ENCODE measurements around the gene SCYGR2. TPM values are rescaled to one million over a fixed set of nuclear protein-coding genes. Genes with fewer than 3 reads are reported as not detected.

Gene SCYGR2
- total RNA-seq, 1 donor from 2014 or later = not detected

- H3K27me3 Mint-ChIP-seq (ENCODE audit: unreplicated experiment) = no peaks in the 10 kb centered on the region
- H3K9me3 Mint-ChIP-seq (ENCODE audit: unreplicated experiment) = no peaks in the 10 kb centered on the region
- DNase-seq (ENCODE audit: extremely low spot score, unreplicated experiment) = no peak
- peaks cover 3% of the 10 kb centered on the region for H3K4me1 Mint-ChIP-seq (ENCODE audit: unreplicated experiment)
- no peak overlapping the region for H3K4me3 Mint-ChIP-seq (ENCODE audit: unreplicated experiment)
- no peaks in the 10 kb centered on the region for H3K36me3 Mint-ChIP-seq (ENCODE audit: unreplicated experiment)
- H3K27ac Mint-ChIP-seq (ENCODE audit: unreplicated experiment) = no peak overlapping the region
- TF ChIP-seq CTCF (IDR thresholded peaks at IDR 0.05) = no peak
Measured at GRCh38 chr2:227623226-227623625, 24.5 kb downstream of the SCYGR2 start.

GRCh38 chr2:227625420-227625819 is 26.7 kb downstream of the SCYGR2 start:
- Mint-ChIP-seq H3K9me3 (ENCODE audit: unreplicated experiment) (no peaks in the 10 kb centered on the region), H3K4me1 (ENCODE audit: unreplicated experiment) (peaks cover 3% of the 10 kb centered on the region), H3K27me3 (ENCODE audit: unreplicated experiment) (peaks cover 9% of the 10 kb centered on the region), H3K27ac (ENCODE audit: unreplicated experiment) (no peak overlapping the region), H3K36me3 (ENCODE audit: unreplicated experiment) (no peaks in the 10 kb centered on the region), H3K4me3 (ENCODE audit: unreplicated experiment) (no peak overlapping the region)
- DNase-seq (ENCODE audit: extremely low spot score, unreplicated experiment) = no peak
- TF ChIP-seq CTCF (IDR thresholded peaks at IDR 0.05) = no peak

GRCh38 chr2:227626580-227627151 is 28.0 kb downstream of the SCYGR2 start:
- Mint-ChIP-seq H3K36me3 (ENCODE audit: unreplicated experiment) (no peaks in the 10 kb centered on the region), H3K27ac (ENCODE audit: unreplicated experiment) (no peak overlapping the region), H3K4me3 (ENCODE audit: unreplicated experiment) (no peak overlapping the region), H3K4me1 (ENCODE audit: unreplicated experiment) (peaks cover 3% of the 10 kb centered on the region), H3K27me3 (ENCODE audit: unreplicated experiment) (peaks cover 19% of the 10 kb centered on the region), H3K9me3 (ENCODE audit: unreplicated experiment) (no peaks in the 10 kb centered on the region)
- no peak for DNase-seq (ENCODE audit: extremely low spot score, unreplicated experiment)
- TF ChIP-seq CTCF (IDR thresholded peaks at IDR 0.05) = no peak

GRCh38 chr2:227627769-227628168 is 29.1 kb downstream of the SCYGR2 start:
- no peak for DNase-seq (ENCODE audit: extremely low spot score, unreplicated experiment)
- Mint-ChIP-seq H3K27me3 (ENCODE audit: unreplicated experiment) (peaks cover 19% of the 10 kb centered on the region), H3K36me3 (ENCODE audit: unreplicated experiment) (no peaks in the 10 kb centered on the region), H3K27ac (ENCODE audit: unreplicated experiment) (no peak overlapping the region), H3K4me3 (ENCODE audit: unreplicated experiment) (no peak overlapping the region), H3K4me1 (ENCODE audit: unreplicated experiment) (peaks cover 3% of the 10 kb centered on the region), H3K9me3 (ENCODE audit: unreplicated experiment) (no peaks in the 10 kb centered on the region)
- no peak for TF ChIP-seq CTCF (IDR thresholded peaks at IDR 0.05)

GRCh38 chr2:227629435-227629834 is 30.7 kb downstream of the SCYGR2 start:
- Mint-ChIP-seq H3K4me1 (ENCODE audit: unreplicated experiment) (no peaks in the 10 kb centered on the region), H3K27ac (ENCODE audit: unreplicated experiment) (no peak overlapping the region), H3K4me3 (ENCODE audit: unreplicated experiment) (no peak overlapping the region), H3K9me3 (ENCODE audit: unreplicated experiment) (no peaks in the 10 kb centered on the region), H3K36me3 (ENCODE audit: unreplicated experiment) (no peaks in the 10 kb centered on the region), H3K27me3 (ENCODE audit: unreplicated experiment) (peaks cover 19% of the 10 kb centered on the region)
- no peak for TF ChIP-seq CTCF (IDR thresholded peaks at IDR 0.05)
- DNase-seq (ENCODE audit: extremely low spot score, unreplicated experiment) = no peak
